Activated gamma-delta T cell treated with Interleukin-2 at 50 U/mL for 16 hours (primary cell): Measurements from ENCODE around the gene HOXA1.
A peak's percentile ranks its signal among the peaks of the same experiment; 100 is the strongest.

Experiments used
- DNase-seq: peaks from one replicate; pipeline ENCODE4 v3.0.0-alpha.2; 2020

Gene HOXA1

GRCh38 chr7:27095897-27096767 is at the start of gene HOXA1:
Gene HOXA1 (minus strand): TSS chr7:27096000. CDS start chr7:27095912, 88 bp downstream.
- peak; percentile 63 for DNase-seq

- DNase-seq, result no peak
Measured at GRCh38 chr7:27145165-27145913, 49.5 kb upstream of the HOXA1 start.

GRCh38 chr7:27144781-27145164 is 49.0 kb upstream of the HOXA1 start:
- DNase-seq, result no peak

GRCh38 chr7:27143950-27144780 is 48.4 kb upstream of the HOXA1 start:
- no peak for DNase-seq

GRCh38 chr7:27143023-27143949 is 47.5 kb upstream of the HOXA1 start, which contains the start of gene HOXA5:
Gene HOXA5 (minus strand): TSS chr7:27143681. CDS start chr7:27143607, 74 bp downstream.
- DNase-seq, result no peak

GRCh38 chr7:27142580-27143022 is 46.8 kb upstream of the HOXA1 start:
- no peak for DNase-seq

GRCh38 chr7:27141923-27142579 is 46.3 kb upstream of the HOXA1 start:
- no peak for DNase-seq

- DNase-seq, result no peak
Measured at GRCh38 chr7:27141137-27141922, 45.5 kb upstream of the HOXA1 start.

- no peak for DNase-seq
Measured at GRCh38 chr7:27140126-27140857, 44.5 kb upstream of the HOXA1 start.

GRCh38 chr7:27139334-27140125 is 43.7 kb upstream of the HOXA1 start:
- DNase-seq, result no peak

- DNase-seq, result no peak
Measured at GRCh38 chr7:27138985-27139333, 43.2 kb upstream of the HOXA1 start.

- no peak for DNase-seq
Measured at GRCh38 chr7:27138472-27138871, 42.7 kb upstream of the HOXA1 start.

GRCh38 chr7:27137640-27138315 is 42.0 kb upstream of the HOXA1 start:
- no peak for DNase-seq

- no peak for DNase-seq
Measured at GRCh38 chr7:27134392-27134791, 38.6 kb upstream of the HOXA1 start.

GRCh38 chr7:27133409-27134231 is 37.8 kb upstream of the HOXA1 start:
- DNase-seq, result no peak

GRCh38 chr7:27132978-27133377 is 37.2 kb upstream of the HOXA1 start:
- no peak for DNase-seq

- no peak for DNase-seq
Measured at GRCh38 chr7:27132214-27132613, 36.4 kb upstream of the HOXA1 start.
